ENCODE measurements around the gene ELMO1.

Gene ELMO1

DNA sequence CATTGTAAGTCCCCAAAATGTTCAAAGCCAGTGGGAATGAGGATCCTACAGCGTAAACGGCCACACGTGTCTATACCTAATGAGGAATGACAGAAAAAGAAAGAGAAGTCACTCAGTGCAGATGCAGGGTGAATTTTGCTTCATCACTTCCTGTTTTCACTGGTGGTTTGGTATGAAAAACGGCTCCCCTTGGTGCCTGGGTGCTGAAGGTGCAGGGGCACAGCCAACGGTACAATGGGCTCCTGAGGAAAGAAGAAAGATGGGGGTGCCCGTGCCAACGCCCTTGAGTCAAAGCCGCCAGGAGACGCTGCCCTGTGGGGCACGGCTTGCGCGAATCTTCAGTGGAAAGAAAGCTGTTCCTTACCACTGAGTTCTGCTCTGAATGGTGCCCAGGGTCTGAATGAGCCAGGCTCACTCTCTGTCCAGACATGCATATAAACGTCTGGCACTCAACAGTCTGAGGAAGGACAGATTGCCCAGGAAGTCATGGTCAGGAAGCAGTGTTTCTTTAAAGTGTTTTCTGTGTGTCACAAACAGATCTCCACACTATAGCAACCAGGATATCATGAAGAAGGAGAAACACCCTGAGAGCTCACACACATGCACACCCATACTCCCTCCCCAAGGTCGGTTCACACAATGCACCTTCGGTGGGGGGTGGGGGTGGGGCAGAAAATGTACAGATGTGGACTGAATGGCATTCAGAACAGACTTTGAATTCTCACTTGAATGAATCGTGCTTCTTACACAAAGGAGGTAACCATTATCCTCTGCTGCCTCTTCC is 105.8 kb downstream of the ELMO1 start:
- TF ChIP-seq, protein P1, sequence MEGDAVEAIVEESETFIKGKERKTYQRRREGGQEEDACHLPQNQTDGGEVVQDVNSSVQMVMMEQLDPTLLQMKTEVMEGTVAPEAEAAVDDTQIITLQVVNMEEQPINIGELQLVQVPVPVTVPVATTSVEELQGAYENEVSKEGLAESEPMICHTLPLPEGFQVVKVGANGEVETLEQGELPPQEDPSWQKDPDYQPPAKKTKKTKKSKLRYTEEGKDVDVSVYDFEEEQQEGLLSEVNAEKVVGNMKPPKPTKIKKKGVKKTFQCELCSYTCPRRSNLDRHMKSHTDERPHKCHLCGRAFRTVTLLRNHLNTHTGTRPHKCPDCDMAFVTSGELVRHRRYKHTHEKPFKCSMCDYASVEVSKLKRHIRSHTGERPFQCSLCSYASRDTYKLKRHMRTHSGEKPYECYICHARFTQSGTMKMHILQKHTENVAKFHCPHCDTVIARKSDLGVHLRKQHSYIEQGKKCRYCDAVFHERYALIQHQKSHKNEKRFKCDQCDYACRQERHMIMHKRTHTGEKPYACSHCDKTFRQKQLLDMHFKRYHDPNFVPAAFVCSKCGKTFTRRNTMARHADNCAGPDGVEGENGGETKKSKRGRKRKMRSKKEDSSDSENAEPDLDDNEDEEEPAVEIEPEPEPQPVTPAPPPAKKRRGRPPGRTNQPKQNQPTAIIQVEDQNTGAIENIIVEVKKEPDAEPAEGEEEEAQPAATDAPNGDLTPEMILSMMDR (conservative IDR thresholded peaks at IDR 0.05; ENCODE audit: low read depth) = no peak
- H3K27ac ChIP-seq = no peak overlapping the region
- DNase-seq (ENCODE audit: low spot score) = no peak
- CTCF ChIA-PET = no interaction called here
- POLR2A ChIA-PET (ENCODE audit: low non-redundant PET) = no interaction called here

DNA sequence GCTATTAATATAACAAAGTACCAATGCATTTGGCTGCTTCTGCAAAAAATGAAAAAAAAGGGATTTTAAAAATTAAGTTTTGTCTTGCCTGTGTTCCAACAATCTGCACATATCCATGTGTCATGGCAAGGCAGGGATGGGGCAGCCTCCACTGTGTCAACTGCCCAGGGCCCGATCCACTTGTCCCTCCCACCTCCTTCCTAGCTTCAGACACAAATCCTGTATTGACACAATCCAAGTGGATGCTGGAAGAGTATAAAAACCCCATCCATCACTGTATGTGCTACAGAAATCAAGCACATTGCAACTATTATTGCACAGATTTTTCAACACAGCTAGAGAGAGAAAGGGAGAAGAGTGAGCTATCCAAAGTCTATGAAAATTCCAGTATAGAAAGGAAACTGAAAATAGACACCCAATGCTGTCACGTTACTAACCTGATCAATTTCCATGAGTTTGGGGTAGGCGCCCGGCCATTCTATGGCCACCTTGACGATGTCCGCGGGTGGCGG is 106.4 kb downstream of the ELMO1 start:
- no peak overlapping the region for H3K27ac ChIP-seq
- POLR2A ChIA-PET (ENCODE audit: low non-redundant PET) = no interaction called here
- no peak for DNase-seq (ENCODE audit: low spot score)
- TF ChIP-seq, protein P1 (conservative IDR thresholded peaks at IDR 0.05; ENCODE audit: low read depth) = no peak
- CTCF ChIA-PET = no interaction called here

DNA sequence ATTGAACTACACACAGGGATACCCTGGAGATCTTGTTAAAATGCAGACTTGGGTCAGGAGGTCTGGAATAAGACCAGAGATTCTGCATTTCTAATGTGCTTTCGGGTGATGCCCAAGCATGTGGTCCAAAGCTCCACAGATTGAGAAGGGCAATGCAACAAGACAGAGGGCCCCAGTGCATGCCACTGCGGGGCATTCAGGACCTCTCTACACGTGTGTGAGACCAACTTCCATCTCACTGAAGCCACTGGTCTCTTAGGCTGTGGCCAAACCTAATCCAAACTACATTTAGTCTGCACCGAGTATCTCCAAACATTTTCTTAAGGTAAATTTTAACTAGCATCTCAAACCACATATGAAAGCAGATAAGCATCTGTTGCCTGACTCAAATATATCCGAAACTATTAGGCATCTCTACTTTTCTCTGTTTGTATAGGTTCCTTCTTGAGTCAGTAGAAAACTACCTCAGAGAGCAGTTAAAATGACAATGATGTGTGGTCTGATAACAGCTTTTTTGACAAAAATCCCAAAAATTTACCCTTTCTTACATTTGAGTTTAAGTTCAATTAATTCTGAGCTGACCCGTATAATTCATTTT is 107.5 kb downstream of the ELMO1 start:
- CTCF ChIA-PET = no interaction called here
- POLR2A ChIA-PET (ENCODE audit: low non-redundant PET) = no interaction called here

DNA sequence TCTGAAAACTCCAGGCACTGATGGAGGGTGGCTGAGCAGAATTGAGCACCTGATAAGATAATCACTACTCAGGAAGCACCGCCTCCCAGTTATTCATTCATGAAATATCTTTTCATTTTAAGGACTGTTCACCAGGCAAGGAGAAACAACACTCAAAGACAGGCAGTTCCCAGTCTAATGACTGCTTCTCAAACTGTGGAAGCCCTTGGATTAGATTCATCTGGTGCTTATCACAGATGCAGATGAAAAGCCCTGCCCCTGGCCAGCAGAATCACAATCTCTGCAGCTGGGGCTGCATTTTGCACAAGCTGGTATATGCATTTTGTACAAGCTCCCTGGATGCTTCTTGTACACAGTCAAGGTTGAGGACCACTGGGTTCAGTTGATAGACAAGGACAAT is 109.7 kb downstream of the ELMO1 start:
- no peak overlapping the region for H3K27ac ChIP-seq
- no peak for DNase-seq (ENCODE audit: low spot score)
- ChIA-PET CTCF (no interaction called here), POLR2A (ENCODE audit: low non-redundant PET) (no interaction called here)
- TF ChIP-seq, protein P1 (conservative IDR thresholded peaks at IDR 0.05; ENCODE audit: low read depth) = no peak

More for the DNA sequence above, 107.5 kb downstream of the ELMO1 start:
- H3K27ac ChIP-seq = no peak overlapping the region
- TF ChIP-seq, protein P1 (conservative IDR thresholded peaks at IDR 0.05; ENCODE audit: low read depth) = no peak
- DNase-seq (ENCODE audit: low spot score) = no peak

DNA sequence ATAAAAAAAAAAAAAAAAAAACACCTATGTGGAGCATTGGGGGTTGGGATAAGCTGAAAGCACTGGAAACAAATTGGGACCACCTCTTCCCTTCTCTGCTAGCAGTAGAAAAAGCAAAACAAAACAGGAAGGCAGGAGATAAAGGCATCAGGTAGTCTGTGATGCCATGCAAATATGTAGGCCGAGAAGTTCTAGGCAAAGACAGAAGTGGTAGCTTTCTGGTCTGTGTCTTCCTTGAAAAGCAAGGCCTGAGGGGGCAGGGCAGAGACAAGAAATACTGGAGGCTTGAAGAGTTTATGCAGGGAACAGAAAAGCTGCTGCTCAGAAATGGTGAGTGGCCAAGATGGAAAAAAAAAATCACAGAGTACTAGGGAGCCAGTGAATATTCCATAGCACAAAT is 111.1 kb downstream of the ELMO1 start:
- TF ChIP-seq, protein P1 (conservative IDR thresholded peaks at IDR 0.05; ENCODE audit: low read depth) = no peak
- no peak overlapping the region for H3K27ac ChIP-seq
- ChIA-PET CTCF (no interaction called here), POLR2A (ENCODE audit: low non-redundant PET) (interaction anchor here (0.7 kb wide), 1 partner anchor 109 kb away, joined by 3 read pairs; no protein-coding TSS in a partner anchor)
- no peak for DNase-seq (ENCODE audit: low spot score)

DNA sequence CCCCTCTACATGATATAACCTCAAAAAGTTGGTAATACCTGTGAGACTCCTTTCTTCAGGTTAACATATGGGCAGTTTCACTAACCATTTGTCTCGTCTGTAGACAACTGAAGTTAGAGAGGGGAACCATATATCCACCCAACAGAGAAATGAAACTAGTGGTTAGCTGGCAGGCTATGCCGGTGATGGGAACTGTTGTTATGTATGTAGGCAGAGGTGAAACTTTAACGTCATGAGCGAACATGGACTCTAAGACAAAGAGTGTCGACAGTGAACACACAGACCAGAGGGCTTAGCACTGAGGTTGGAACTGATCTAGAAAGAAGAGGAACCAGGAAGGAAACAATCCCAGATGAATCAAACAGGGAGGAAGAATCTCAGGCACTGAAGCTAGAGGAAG is 112.4 kb downstream of the ELMO1 start:
- DNase-seq (ENCODE audit: low spot score) = no peak
- ChIA-PET CTCF (no interaction called here), POLR2A (ENCODE audit: low non-redundant PET) (no interaction called here)
- no peak overlapping the region for H3K27ac ChIP-seq
- TF ChIP-seq, protein P1 (conservative IDR thresholded peaks at IDR 0.05; ENCODE audit: low read depth) = no peak
